ENCODE measurements around the gene DLX4. TPM values are rescaled to one million over a fixed set of nuclear protein-coding genes. Genes with fewer than 3 reads are reported as not detected.

Gene DLX4
- total and polyA plus RNA-seq, 2 donors (not counting 1 experiment from before 2014, with no cell fraction given): 0.17 to 0.88 TPM

DNA sequence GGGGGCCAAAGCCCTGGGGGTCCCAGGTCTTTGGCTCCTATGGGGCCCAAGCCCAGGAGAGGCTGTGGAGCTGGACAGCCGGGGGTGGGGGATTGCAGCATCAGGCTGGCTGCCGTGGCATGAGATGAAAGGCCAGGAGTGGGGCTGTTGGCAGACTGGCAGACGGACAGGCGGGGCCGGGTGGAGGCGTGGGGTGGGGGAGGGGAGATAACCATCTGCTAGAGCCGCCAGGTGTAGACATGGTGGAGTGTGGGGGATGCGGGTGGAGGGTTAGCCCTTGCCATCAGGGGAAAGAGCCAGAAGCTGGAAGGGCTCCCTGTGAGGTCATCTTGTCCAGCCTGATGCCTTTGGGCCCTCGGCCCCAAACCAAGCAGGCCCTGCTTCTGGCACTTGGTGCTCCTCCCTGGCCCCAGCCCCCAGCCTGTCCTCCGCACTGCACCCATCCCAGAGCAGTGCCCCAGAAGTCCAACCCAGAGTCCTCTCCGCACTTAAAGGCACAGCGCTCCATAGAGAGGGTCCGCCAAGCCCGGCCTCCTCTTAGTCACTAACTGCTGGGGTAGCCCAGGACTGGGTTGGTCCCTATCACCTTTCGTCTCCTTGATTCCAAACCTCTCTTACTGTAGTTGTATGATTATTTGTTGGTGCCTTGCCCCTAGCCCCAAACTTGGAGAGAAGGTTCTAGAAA, 33.3 kb upstream of the DLX4 start:
- 88% methylated on average over 8 of the region's 15 CpGs for WGBS (ENCODE audit: insufficient coverage)
- peaks cover 0 to 4% of the 10 kb centered on the region in 2 donors for H3K4me1 ChIP-seq (ENCODE audit: control insufficient read depth in 2 of 2, insufficient read depth in 2 of 2, low read length in 2 of 2)
- DNase-seq (no peak), ATAC-seq (ENCODE audit: low read depth) (no peak)
- H3K4me3 ChIP-seq (ENCODE audit: control extremely low read depth in 1 of 5, extremely low read depth in 1 of 5, insufficient read depth in 1 of 5, low read depth in 2 of 5, low read length in 4 of 5): no peak overlapping the region
- Mint-ChIP-seq H3K4me1 (peaks cover 2% of the 10 kb centered on the region), H3K27me3 (peaks cover 35% of the 10 kb centered on the region), H3K27ac (no peak overlapping the region), H3K9me3 (ENCODE audit: insufficient read depth) (no peaks in the 10 kb centered on the region), H3K4me3 (no peak overlapping the region)
- H4K20me1 ChIP-seq (ENCODE audit: control insufficient read depth, insufficient read depth, low read length, poor library complexity, severe bottlenecking): no peaks in the 10 kb centered on the region
- peaks cover 0 to 35% (median under 1%) of the 10 kb centered on the region in 4 experiments for H3K27me3 ChIP-seq (replicated peaks in 1 of 4; ENCODE audit: control extremely low read depth in 1 of 4, control insufficient read depth in 3 of 4, insufficient read depth in 4 of 4, low read length in 3 of 4)
- no peaks in the 10 kb centered on the region for H3K9me3 ChIP-seq (ENCODE audit: control extremely low read depth in 1 of 3, control insufficient read depth in 2 of 3, insufficient read depth in 1 of 3, low read length in 2 of 3)
- H3K79me2 ChIP-seq (ENCODE audit: control insufficient read depth, insufficient read depth, low read length): no peaks in the 10 kb centered on the region
- CTCF ChIA-PET: no interaction called here
- POLR2A ChIA-PET: no interaction called here
- intact Hi-C loops (cut with micrococcal nuclease): no loop called here
- no peak for TF ChIP-seq EZH2 (IDR thresholded peaks at IDR 0.05; ENCODE audit: borderline replicate concordance, insufficient read depth, low read depth, low read length, poor library complexity, severe bottlenecking)
- TF ChIP-seq, protein P1, sequence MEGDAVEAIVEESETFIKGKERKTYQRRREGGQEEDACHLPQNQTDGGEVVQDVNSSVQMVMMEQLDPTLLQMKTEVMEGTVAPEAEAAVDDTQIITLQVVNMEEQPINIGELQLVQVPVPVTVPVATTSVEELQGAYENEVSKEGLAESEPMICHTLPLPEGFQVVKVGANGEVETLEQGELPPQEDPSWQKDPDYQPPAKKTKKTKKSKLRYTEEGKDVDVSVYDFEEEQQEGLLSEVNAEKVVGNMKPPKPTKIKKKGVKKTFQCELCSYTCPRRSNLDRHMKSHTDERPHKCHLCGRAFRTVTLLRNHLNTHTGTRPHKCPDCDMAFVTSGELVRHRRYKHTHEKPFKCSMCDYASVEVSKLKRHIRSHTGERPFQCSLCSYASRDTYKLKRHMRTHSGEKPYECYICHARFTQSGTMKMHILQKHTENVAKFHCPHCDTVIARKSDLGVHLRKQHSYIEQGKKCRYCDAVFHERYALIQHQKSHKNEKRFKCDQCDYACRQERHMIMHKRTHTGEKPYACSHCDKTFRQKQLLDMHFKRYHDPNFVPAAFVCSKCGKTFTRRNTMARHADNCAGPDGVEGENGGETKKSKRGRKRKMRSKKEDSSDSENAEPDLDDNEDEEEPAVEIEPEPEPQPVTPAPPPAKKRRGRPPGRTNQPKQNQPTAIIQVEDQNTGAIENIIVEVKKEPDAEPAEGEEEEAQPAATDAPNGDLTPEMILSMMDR (IDR thresholded peaks at IDR 0.05): no peak
- H3K27ac ChIP-seq (ENCODE audit: low read length in 2 of 2): no peak overlapping the region
- H3K9ac ChIP-seq (ENCODE audit: low read length): no peak overlapping the region
- no peak overlapping the region for H3K4me2 ChIP-seq (replicated peaks; ENCODE audit: low read depth, low read length, poor library complexity, severe bottlenecking)
- H3K36me3 ChIP-seq (replicated peaks in 1 of 2; ENCODE audit: control extremely low read depth in 1 of 2, control insufficient read depth in 1 of 2, extremely low read depth in 1 of 2, insufficient read depth in 2 of 2, low read length in 1 of 2): no peaks in the 10 kb centered on the region
- no peak overlapping the region for H2AFZ ChIP-seq (ENCODE audit: insufficient read depth, low read depth, low read length, poor library complexity, severe bottlenecking)

DNA sequence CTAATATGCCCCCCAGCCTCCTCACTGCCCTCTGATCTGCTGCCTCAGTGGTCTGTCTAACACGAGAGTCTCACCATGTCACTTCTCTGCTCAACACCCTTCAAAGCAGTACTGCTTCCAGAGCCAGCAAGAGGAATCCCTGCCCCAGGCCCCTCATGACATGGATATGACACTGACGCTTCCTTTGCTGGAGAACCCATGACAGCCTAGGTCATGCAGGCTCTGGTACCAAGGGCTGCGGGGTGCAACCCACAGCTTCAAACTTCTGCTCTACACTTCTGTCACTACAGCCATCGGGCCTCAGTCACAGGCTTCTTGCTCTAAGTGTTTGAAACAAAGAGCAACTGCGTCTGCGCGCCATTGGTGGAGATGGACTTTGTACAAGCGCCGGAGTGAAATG, 32.6 kb upstream of the DLX4 start:
- Histone ChIP-seq H2AFZ (ENCODE audit: insufficient read depth, low read depth, low read length, poor library complexity, severe bottlenecking) (no peak overlapping the region), H3K4me2 (replicated peaks; ENCODE audit: low read depth, low read length, poor library complexity, severe bottlenecking) (no peak overlapping the region), H3K4me3 (ENCODE audit: control extremely low read depth in 1 of 5, extremely low read depth in 1 of 5, insufficient read depth in 1 of 5, low read depth in 2 of 5, low read length in 4 of 5) (no peak overlapping the region), H3K9ac (ENCODE audit: low read length) (no peak overlapping the region), H3K27me3 (replicated peaks in 1 of 4; ENCODE audit: control extremely low read depth in 1 of 4, control insufficient read depth in 3 of 4, insufficient read depth in 4 of 4, low read length in 3 of 4) (peaks cover 0 to 38% (median under 1%) of the 10 kb centered on the region in 4 experiments), H3K79me2 (ENCODE audit: control insufficient read depth, insufficient read depth, low read length) (no peaks in the 10 kb centered on the region), H3K4me1 (ENCODE audit: control insufficient read depth in 2 of 2, insufficient read depth in 2 of 2, low read length in 2 of 2) (peaks cover 0 to 4% of the 10 kb centered on the region in 2 donors), H3K27ac (ENCODE audit: low read length in 2 of 2) (no peak overlapping the region), H4K20me1 (ENCODE audit: control insufficient read depth, insufficient read depth, low read length, poor library complexity, severe bottlenecking) (no peaks in the 10 kb centered on the region), H3K36me3 (replicated peaks in 1 of 2; ENCODE audit: control extremely low read depth in 1 of 2, control insufficient read depth in 1 of 2, extremely low read depth in 1 of 2, insufficient read depth in 2 of 2, low read length in 1 of 2) (no peaks in the 10 kb centered on the region), H3K9me3 (ENCODE audit: control extremely low read depth in 1 of 3, control insufficient read depth in 2 of 3, insufficient read depth in 1 of 3, low read length in 2 of 3) (no peaks in the 10 kb centered on the region)
- ChIA-PET CTCF (no interaction called here), POLR2A (no interaction called here)
- Mint-ChIP-seq H3K27me3 (peaks cover 35% of the 10 kb centered on the region), H3K4me1 (peaks cover 2% of the 10 kb centered on the region), H3K9me3 (ENCODE audit: insufficient read depth) (no peaks in the 10 kb centered on the region), H3K4me3 (no peak overlapping the region), H3K27ac (no peak overlapping the region)
- DNase-seq: no peak
- no peak for ATAC-seq (ENCODE audit: low read depth)
- WGBS (ENCODE audit: insufficient coverage): 78% methylated on average over 2 of the region's 9 CpGs
- TF ChIP-seq, protein P1 (IDR thresholded peaks at IDR 0.05): no peak
- TF ChIP-seq EZH2 (IDR thresholded peaks at IDR 0.05; ENCODE audit: borderline replicate concordance, insufficient read depth, low read depth, low read length, poor library complexity, severe bottlenecking): no peak
- intact Hi-C loops (cut with micrococcal nuclease): no loop called here
